22Rv1 (cell line): ENCODE results near the gene LCN1.

Experiments used
- ZFX ChIP-seq: fragments of 450-650 bp; IDR thresholded peaks from 2 replicates; pipeline ENCODE4 v1.6.1; 2017; ENCODE audit warnings: antibody characterized with exemption, borderline replicate concordance
- TF ChIP-seq, protein P1 (sequence below): fragments of 450-650 bp; IDR thresholded peaks from 2 replicates; pipeline ENCODE4 v1.5.1; 2017; ENCODE audit warnings: mild to moderate bottlenecking

DNA sequence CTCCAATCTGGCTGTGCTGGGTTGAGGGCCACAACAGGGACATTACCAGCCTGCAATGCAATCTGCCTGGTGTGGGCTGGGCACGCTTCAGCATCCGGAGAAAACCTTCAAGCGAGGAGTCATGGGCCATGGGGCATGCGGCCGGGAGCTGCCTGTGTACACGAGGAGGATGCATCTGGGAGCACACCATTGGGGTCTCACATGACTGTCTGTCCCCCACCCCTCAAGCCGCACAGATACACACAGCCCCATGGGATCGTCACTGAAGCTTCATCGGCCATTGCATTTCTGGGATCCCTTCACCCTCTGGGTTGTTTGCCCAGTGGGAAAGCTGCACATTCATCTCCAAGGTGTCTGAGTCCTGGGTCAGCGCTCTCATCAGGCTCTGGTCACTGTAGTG, 9.9 kb downstream of the LCN1 start:
- TF ChIP-seq, protein P1, sequence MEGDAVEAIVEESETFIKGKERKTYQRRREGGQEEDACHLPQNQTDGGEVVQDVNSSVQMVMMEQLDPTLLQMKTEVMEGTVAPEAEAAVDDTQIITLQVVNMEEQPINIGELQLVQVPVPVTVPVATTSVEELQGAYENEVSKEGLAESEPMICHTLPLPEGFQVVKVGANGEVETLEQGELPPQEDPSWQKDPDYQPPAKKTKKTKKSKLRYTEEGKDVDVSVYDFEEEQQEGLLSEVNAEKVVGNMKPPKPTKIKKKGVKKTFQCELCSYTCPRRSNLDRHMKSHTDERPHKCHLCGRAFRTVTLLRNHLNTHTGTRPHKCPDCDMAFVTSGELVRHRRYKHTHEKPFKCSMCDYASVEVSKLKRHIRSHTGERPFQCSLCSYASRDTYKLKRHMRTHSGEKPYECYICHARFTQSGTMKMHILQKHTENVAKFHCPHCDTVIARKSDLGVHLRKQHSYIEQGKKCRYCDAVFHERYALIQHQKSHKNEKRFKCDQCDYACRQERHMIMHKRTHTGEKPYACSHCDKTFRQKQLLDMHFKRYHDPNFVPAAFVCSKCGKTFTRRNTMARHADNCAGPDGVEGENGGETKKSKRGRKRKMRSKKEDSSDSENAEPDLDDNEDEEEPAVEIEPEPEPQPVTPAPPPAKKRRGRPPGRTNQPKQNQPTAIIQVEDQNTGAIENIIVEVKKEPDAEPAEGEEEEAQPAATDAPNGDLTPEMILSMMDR: no peak
- TF ChIP-seq ZFX: no peak
